CD4-positive, CD25-positive, alpha-beta regulatory T cell (primary cell): Measurements from ENCODE around the gene SPRYD3. TPM values are rescaled to one million over a fixed set of nuclear protein-coding genes. Genes with fewer than 3 reads are reported as not detected.
"Not testable (repeated sequence)": the region's sequence is repeated elsewhere in the genome, so short reads cannot be mapped to it uniquely, and the experiment has no call there.

Source experiments
- ATAC-seq, 2 donors: fragments of 150-1000 bp; cut with Tn5 transposase; one replicate each; pipeline ENCODE4 v1.10.0; 2021; ENCODE audit warnings: low read depth in 2 of 2, moderate number of reproducible peaks in 2 of 2, moderate library complexity in 1 of 2
- DNase-seq, 3 donors: peaks; one replicate each; pipeline versions ENCODE4 v3.0.0 to v3.0.0-alpha.2; 2012 to 2022; ENCODE audit warnings: mixed read lengths in 1 of 3
- H3K27ac ChIP-seq: one replicate; pipeline ENCODE4 v1.7.0; 2013; ENCODE audit warnings: mild to moderate bottlenecking, low read length; ENCODE audit not compliant: insufficient read depth, poor library complexity, severe bottlenecking
- H3K27me3 ChIP-seq: one replicate; pipeline ENCODE4 v1.7.0; 2013; ENCODE audit warnings: low read length; ENCODE audit not compliant: control insufficient read depth, insufficient read depth
- H3K36me3 ChIP-seq: one replicate; pipeline ENCODE4 v1.7.0; 2013; ENCODE audit warnings: mild to moderate bottlenecking, low read length, moderate library complexity; ENCODE audit not compliant: control insufficient read depth, insufficient read depth
- H3K4me1 ChIP-seq: 2 replicates; pipeline ENCODE4 v1.7.0; 2013; ENCODE audit warnings: mild to moderate bottlenecking, low read length; ENCODE audit not compliant: insufficient read depth, control insufficient read depth, poor library complexity, severe bottlenecking
- H3K4me3 ChIP-seq: one replicate; pipeline ENCODE4 v1.7.0; 2013; ENCODE audit warnings: low read depth, mild to moderate bottlenecking, low read length, moderate library complexity
- H3K9me3 ChIP-seq, 2 experiments: 1 replicate in 1 of 2; 2 replicates in 1 of 2; pipeline ENCODE4 v1.7.0; 2013; ENCODE audit warnings: low read length in 2 of 2, mild to moderate bottlenecking in 1 of 2, moderate library complexity in 1 of 2; ENCODE audit not compliant: control insufficient read depth in 2 of 2
- H3K27ac Mint-ChIP-seq, 3 donors: one replicate each; pipeline ENCODE4 v1.8.0; 2020 to 2022; ENCODE audit warnings: mild to moderate bottlenecking in 3 of 3, mixed read lengths in 3 of 3, moderate library complexity in 2 of 3
- H3K27me3 Mint-ChIP-seq: one replicate; pipeline ENCODE4 v1.8.0; 2022; ENCODE audit warnings: mild to moderate bottlenecking, mixed read lengths
- H3K36me3 Mint-ChIP-seq: one replicate; pipeline ENCODE4 v1.8.0; 2020; ENCODE audit warnings: mixed read lengths
- H3K4me1 Mint-ChIP-seq, 4 donors: one replicate each; pipeline ENCODE4 v1.8.0; 2020 to 2022; ENCODE audit warnings: mixed read lengths in 4 of 4, mild to moderate bottlenecking in 1 of 4
- H3K4me3 Mint-ChIP-seq, 4 donors: one replicate each; pipeline ENCODE4 v1.8.0; 2020 to 2022; ENCODE audit warnings: mild to moderate bottlenecking in 4 of 4, mixed read lengths in 4 of 4, moderate library complexity in 3 of 4
- H3K9me3 Mint-ChIP-seq, 7 donors: one replicate each; pipeline ENCODE4 v1.8.0; 2020 to 2022; ENCODE audit warnings: mixed read lengths in 7 of 7, mild to moderate bottlenecking in 3 of 7, moderate library complexity in 2 of 7
- polyA plus RNA-seq, 4 donors: library from polyadenylated mRNA; unstranded; fragments of 300-500 nt; fragmentation: Illumina TruSeq; gene quantifications; one replicate each; pipeline ENCODE4 v1.2.3, GENCODE V29; 2021
- total RNA-seq: library from RNA; stranded (reverse); gene quantifications from one replicate; pipeline ENCODE4 v1.2.3, GENCODE V29; 2022

Gene SPRYD3
- total and polyA plus RNA-seq, 5 donors from 2014 or later = 25.9 to 59.2 (median 43.1) TPM

DNA sequence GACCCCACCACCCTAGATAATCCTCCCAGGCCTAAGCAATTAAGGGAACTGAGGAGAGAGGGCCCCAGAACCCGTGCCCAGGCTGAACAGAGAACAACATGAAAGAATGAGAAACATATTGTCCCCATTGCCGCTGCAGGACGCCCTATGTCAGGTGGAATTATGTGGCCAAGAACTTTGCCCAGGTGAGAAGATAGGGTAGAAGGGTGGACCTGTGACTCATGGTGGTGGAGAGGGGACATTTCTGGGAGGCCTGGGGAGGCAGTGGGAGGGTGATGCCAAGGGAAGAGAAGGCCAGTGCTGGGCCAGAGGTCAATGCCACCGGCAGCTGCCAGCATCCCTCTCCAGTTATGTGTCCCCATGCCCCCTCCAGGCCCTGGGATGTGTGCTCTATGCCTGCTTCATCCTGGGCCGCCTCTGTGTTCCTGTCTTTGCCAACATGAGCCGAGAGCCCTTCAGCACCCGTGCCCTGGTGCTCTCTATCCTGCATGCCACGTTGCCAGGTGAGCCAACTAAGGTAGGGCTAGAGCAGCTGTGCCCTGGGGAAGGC, 39.6 kb upstream of the SPRYD3 start:
- Histone ChIP-seq H3K4me3 (no peak overlapping the region), H3K9me3 (no peaks in the 10 kb centered on the region), H3K27me3 (no peaks in the 10 kb centered on the region), H3K36me3 (no peaks in the 10 kb centered on the region), H3K27ac (no peak overlapping the region), H3K4me1 (no peaks in the 10 kb centered on the region)
- Mint-ChIP-seq H3K36me3 (no peaks in the 10 kb centered on the region), H3K4me3 (no peak overlapping the region), H3K27me3 (peaks cover 4% of the 10 kb centered on the region), H3K4me1 (no peaks in the 10 kb centered on the region), H3K27ac (no peak overlapping the region), H3K9me3 (no peaks in the 10 kb centered on the region)
- ATAC-seq (no peak), DNase-seq (no peak)

DNA sequence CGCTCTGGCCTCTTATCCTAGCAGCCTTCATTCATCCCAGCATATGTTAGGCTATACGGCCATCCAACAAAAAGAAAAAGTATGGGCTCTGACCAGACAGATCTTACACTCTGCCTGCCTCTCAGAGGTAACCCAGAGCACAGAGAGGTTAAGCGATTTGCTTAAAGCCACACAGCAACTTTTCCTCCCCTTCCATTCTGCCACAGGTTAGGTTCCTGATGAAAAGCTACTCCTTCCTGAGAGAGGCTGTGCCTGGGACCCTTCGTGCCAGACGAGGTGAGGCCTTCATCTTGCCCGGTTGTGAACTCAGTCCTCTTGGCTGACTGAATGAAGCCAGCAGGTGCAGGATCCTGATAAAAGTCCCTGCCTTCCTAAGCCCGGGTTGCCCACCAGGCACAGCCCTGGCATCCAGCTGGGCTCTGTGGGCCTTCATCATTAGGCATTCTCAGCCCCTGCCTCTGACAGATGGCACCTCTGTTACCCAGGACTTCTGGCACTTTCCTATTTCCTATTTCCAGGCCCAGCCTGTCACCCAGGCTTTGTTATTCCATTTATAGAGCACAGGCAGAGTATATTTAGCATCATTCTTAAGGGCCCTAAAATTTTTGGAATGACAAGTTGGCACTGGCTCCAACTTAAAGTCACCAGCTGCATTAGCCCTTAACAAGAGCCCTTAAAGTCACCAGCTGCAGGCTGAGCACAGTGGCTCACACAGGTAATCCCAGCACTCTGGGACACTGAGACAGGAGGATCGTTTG, 36.9 kb upstream of the SPRYD3 start:
- Mint-ChIP-seq H3K4me3 (no peak overlapping the region), H3K36me3 (no peaks in the 10 kb centered on the region), H3K27me3 (peaks cover 12% of the 10 kb centered on the region), H3K4me1 (no peaks in the 10 kb centered on the region), H3K9me3 (no peaks in the 10 kb centered on the region), H3K27ac (no peak overlapping the region)
- ATAC-seq (no peak), DNase-seq (no peak)
- no peak overlapping the region for H3K27ac ChIP-seq
- no peaks in the 10 kb centered on the region for H3K9me3 ChIP-seq
- H3K36me3 ChIP-seq = no peaks in the 10 kb centered on the region
- no peaks in the 10 kb centered on the region for H3K27me3 ChIP-seq
- H3K4me3 ChIP-seq = no peak overlapping the region
- no peaks in the 10 kb centered on the region for H3K4me1 ChIP-seq

DNA sequence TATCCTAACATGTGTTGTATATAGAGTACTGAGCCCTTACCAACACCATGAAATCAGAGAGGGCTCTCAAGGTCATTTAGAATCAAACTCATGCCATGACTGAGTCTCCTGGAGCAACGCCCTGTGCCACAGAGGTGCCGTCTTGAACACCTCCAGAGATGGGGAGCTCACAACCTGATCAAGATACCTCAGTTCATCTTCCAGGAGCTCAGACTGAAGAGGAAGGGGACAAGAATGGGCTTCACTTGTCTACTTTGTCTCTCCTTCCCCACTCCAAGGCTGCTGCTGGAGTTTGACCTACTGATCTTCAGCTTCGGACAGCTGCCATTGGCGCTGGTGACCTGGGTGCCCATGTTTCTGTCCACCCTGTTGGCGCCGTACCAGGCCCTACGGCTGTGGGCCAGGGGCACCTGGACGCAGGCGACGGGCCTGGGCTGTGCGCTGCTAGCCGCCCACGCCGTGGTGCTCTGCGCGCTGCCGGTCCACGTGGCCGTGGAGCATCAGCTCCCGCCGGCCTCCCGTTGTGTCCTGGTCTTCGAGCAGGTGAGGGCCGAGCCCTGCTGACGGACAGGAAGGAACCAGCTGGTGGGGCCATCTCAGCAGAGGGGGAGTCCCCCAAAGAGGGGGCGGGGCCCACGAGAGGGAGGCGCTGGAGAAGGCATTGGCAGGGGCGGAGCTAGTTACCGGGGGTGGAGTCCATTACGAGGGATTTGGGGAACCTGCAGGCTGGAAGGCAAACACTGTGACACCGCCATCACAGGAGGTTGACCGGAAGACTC, 36.1 kb upstream of the SPRYD3 start:
- Histone ChIP-seq H3K36me3 (no peaks in the 10 kb centered on the region), H3K4me1 (no peaks in the 10 kb centered on the region), H3K27ac (no peak overlapping the region), H3K4me3 (no peak overlapping the region), H3K27me3 (no peaks in the 10 kb centered on the region), H3K9me3 (no peaks in the 10 kb centered on the region)
- no peak overlapping the region for H3K27ac Mint-ChIP-seq
- ATAC-seq = no peak
- no peaks in the 10 kb centered on the region for H3K4me1 Mint-ChIP-seq
- DNase-seq = no peak
- H3K27me3 Mint-ChIP-seq = peaks cover 8% of the 10 kb centered on the region
- H3K4me3 Mint-ChIP-seq = no peak overlapping the region
- H3K36me3 Mint-ChIP-seq = no peaks in the 10 kb centered on the region
- H3K9me3 Mint-ChIP-seq = no peaks in the 10 kb centered on the region

DNA sequence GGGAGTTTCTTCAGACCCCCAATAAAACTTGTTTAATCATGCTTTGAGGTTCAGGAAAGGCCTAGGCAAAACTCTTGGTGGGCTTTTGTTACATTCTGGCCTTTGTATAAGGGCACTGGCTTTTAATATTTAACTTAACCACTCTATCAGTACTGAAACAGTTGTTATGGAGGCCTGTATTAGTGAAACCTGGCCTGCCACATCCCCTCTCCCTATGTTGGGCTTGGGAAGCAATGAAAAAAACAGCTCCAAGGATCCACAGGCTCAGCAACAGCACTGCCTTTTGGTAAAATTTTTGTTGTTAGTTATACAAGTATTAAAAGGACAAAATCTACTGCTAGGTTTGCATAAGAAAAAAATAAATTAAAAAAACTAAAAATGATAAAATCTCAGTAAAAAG, 34.8 kb upstream of the SPRYD3 start:
- Histone ChIP-seq H3K4me1 (no peaks in the 10 kb centered on the region), H3K27ac (no peak overlapping the region), H3K4me3 (no peak overlapping the region), H3K36me3 (no peaks in the 10 kb centered on the region), H3K9me3 (no peaks in the 10 kb centered on the region), H3K27me3 (no peaks in the 10 kb centered on the region)
- H3K36me3 Mint-ChIP-seq = no peaks in the 10 kb centered on the region
- no peaks in the 10 kb centered on the region for H3K9me3 Mint-ChIP-seq
- DNase-seq (no peak), ATAC-seq (no peak)
- peaks cover 13% of the 10 kb centered on the region for H3K27me3 Mint-ChIP-seq
- no peaks in the 10 kb centered on the region for H3K4me1 Mint-ChIP-seq
- H3K27ac Mint-ChIP-seq = no peak overlapping the region
- H3K4me3 Mint-ChIP-seq = no peak overlapping the region

DNA sequence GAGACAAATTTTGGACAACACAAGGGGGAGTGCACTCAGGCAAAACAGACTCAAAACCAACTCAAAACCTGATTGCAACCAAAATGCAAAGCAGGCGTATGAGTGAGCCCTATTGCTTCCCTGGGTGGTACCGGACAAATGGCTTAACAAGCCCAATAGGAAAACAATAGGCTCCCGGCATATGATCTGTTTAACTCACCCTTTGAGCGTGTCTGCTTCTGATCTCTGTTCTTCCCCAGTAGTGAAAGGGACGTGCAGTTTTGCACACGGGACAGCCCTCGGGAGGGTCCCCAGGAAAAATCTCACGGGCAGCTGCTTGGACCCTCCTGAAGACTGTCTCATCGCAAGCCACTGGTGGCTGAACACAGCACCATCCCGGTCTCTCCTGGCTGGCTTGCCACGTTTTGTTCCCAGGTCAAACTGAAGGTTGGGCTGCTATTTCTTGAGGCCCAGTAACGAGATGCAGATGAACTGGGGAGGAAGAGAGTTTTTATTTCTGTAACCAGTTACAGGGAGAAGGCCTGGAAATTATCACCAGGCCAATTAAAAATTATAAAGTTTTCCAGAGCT, 34.0 kb upstream of the SPRYD3 start:
- Histone ChIP-seq H3K9me3 (no peaks in the 10 kb centered on the region), H3K4me1 (no peaks in the 10 kb centered on the region), H3K4me3 (no peak overlapping the region), H3K36me3 (no peaks in the 10 kb centered on the region), H3K27me3 (no peaks in the 10 kb centered on the region), H3K27ac (no peak overlapping the region)
- Mint-ChIP-seq H3K36me3 (no peaks in the 10 kb centered on the region), H3K27me3 (peaks cover 13% of the 10 kb centered on the region), H3K27ac (no peak overlapping the region), H3K4me1 (no peaks in the 10 kb centered on the region), H3K9me3 (no peaks in the 10 kb centered on the region), H3K4me3 (no peak overlapping the region)
- no peak for DNase-seq
- no peak for ATAC-seq

DNA sequence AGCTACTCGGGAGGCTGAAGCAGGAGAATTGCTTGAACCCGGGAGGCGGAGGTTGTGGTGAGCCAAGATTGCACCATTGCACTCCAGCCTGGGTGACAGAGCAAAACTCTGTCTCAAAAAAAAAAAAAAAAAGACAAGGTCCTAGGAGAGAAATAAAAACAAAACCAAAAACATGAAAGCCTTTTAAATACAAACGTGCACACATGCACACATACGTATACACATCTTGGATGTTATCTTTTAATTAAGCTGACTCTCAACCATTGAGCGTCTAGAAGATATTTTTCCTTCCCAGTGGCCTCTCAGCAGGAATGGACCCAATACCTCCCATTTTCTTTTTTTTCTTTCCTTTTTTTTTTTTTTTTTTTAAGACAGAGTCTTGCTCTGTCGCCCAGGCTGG, 33.2 kb upstream of the SPRYD3 start:
- not testable (repeated sequence) for H3K36me3 ChIP-seq, DNase-seq, H3K27ac Mint-ChIP-seq, H3K4me1 ChIP-seq, H3K36me3 Mint-ChIP-seq, ATAC-seq, H3K9me3 ChIP-seq, H3K27ac ChIP-seq, H3K27me3 ChIP-seq, H3K4me3 Mint-ChIP-seq, H3K4me1 Mint-ChIP-seq, H3K4me3 ChIP-seq, H3K9me3 Mint-ChIP-seq
- peaks cover 13% of the 10 kb centered on the region for H3K27me3 Mint-ChIP-seq

DNA sequence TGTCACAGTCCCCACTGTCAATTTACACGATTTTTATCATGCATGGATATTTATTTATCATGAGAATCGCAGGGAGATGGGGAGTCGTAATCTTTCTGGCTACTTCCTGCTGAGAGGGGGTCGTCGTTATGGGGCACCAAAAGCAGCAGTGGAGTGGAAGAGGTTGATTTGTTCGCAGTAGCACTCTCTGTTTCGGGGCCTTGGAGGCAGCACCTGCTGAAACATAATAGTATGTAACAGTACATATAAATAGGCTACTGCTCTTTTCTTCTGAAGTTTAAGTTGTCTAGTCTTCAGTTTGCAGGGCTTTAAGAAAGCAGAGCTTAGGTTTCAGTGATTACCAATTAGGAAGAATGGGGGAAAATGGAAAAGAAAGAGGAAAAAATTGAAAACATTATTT, 27.9 kb upstream of the SPRYD3 start:
- no peaks in the 10 kb centered on the region for H3K9me3 ChIP-seq
- peaks cover 0 to 17% (median 4%) of the 10 kb centered on the region in 4 donors for H3K4me1 Mint-ChIP-seq
- no peak overlapping the region for H3K4me3 ChIP-seq
- no peaks in the 10 kb centered on the region for H3K27me3 ChIP-seq
- H3K27ac ChIP-seq = no peak overlapping the region
- H3K36me3 ChIP-seq = no peaks in the 10 kb centered on the region
- DNase-seq (no peak), ATAC-seq (no peak)
- H3K27me3 Mint-ChIP-seq = peaks cover 18% of the 10 kb centered on the region
- H3K36me3 Mint-ChIP-seq = no peaks in the 10 kb centered on the region
- H3K27ac Mint-ChIP-seq = no peak overlapping the region
- no peaks in the 10 kb centered on the region for H3K9me3 Mint-ChIP-seq
- peaks cover 17% of the 10 kb centered on the region for H3K4me1 ChIP-seq
- no peak overlapping the region for H3K4me3 Mint-ChIP-seq
